ENCODE measurements around the gene DYNC1I1.

The DYNC1I1 gene

DNA sequence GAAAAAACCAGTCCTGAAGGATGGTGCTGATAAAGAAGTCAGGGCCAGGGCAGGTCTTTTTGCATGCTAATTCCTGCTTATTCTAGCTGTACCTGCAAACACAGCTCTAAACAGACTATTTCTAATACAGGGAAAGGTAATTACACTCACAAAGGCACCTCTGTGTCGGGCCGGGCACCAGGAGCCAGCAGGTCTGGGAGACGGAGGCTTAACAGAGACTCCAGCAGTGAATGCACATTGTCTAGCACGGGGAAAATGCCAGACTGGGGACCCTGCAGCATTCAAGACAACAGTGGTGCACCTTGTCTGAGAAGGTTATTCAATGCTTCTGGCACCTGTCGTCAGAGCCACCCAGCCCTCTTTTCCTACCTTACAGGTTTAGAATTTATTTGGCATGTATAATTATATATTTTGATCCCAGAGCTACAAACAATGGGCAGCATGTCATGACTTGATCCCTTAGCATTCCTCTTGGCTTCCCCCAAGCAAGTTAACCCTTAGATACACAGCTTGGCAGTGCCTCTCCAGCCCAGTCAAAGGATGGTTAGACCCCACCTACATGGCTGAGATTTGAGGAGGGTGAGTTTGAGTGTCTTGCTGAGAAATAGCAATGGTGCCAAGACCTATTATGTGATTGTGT is 364.4 kb downstream of the DYNC1I1 start:
- DNase-seq (ENCODE audit: low read depth in 2 of 2), result no peak

DNA sequence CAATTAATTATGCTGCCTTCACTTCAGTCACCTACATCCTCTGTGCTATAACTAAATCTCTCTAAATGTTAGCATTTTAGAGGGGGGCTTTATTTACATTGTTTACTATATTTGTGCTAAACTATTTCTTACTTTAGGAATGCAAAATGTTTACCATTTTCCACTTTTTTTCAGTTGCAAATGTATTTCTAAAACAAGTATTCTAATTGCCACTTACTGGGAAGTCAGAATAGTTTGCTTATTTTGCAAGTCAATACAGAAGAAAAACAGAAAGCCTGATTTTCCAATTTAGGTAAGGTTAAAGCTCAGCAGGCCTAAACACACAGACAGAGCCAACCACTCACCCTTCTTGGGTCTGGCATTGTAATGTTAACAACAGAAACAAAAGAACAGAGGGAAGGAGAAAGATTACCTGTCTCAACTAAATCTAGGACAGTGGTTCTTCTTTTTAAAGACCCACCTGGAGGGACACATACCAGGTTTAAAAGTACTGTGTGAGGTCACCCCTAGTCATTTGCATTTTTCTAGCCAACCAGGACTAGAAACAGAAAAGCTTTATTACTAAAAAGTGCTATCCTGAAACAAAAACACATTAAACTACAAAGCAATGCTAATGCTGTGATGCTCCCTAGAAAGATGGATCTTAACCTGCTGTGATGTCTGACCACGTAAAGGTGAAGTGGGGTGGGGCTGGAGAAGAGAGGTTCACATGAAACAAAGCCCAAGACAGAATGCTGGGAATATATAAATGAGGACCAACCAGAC is 371.3 kb downstream of the DYNC1I1 start:
- DNase-seq (ENCODE audit: low read depth in 2 of 2), result no peak

DNA sequence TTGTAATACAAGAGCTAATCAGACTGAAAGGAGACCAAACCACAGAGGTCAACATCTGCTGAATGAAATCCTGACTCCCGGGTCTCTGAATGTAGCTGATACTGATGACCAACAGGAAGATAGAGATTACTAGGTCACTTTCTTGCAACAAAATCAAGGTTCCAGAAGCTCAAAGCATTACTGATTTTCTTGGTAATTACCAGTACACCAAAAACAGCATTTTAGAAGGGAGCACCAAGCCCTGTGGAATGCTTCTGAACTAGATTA is 371.8 kb downstream of the DYNC1I1 start:
- no peak for DNase-seq (ENCODE audit: low read depth in 2 of 2)

All from stimulated activated CD8-positive, alpha-beta memory T cell treated with anti-CD3 and anti-CD28 coated beads, Interleukin-15, amount 100 ng/mL, for 4 hours (primary cell).